Activated CD8-positive, alpha-beta T cell treated with anti-CD3 and anti-CD28 coated beads, Interleukin-2, amount 10 ng/mL, durations not matched to agents 7 days and 5 days (primary cell): ENCODE results near the gene TAF4. TPM values are rescaled to one million over a fixed set of nuclear protein-coding genes. Genes with fewer than 3 reads are reported as not detected.
"Not testable (repeated sequence)": the region's sequence is repeated elsewhere in the genome, so short reads cannot be mapped to it uniquely, and the experiment has no call there.

ENCODE experiments used
- ATAC-seq: fragments of 150-1000 bp; cut with Tn5 transposase; one replicate; pipeline ENCODE4 v1.10.0; 2021; ENCODE audit warnings: moderate library complexity
- CTCF ChIA-PET: fragments of 350-600 bp; sonication (Branson Sonifier 250); formaldehyde crosslinking; loops from one replicate; lab custom pipeline; 2021; ENCODE audit warnings: antibody characterized with exemption; lab: Charles Lee
- POLR2A ChIA-PET: fragments of 350-600 bp; sonication (Branson Sonifier 250); formaldehyde crosslinking; loops from one replicate; lab custom pipeline; 2021; ENCODE audit warnings: antibody characterized with exemption; lab: Charles Lee
- DNase-seq: peaks from one replicate; pipeline ENCODE4 v3.0.0-alpha.2; 2020
- H3K27ac Mint-ChIP-seq: one replicate; pipeline ENCODE4 v1.8.0; 2021; ENCODE audit warnings: mild to moderate bottlenecking, mixed read lengths
- H3K27me3 Mint-ChIP-seq: one replicate; pipeline ENCODE4 v1.8.0; 2021; ENCODE audit warnings: low read depth, mixed read lengths
- H3K36me3 Mint-ChIP-seq: one replicate; pipeline ENCODE4 v1.8.0; 2021; ENCODE audit warnings: low read depth, mixed read lengths
- H3K4me1 Mint-ChIP-seq: one replicate; pipeline ENCODE4 v1.8.0; 2021; ENCODE audit warnings: low read depth, mixed read lengths
- H3K4me3 Mint-ChIP-seq: one replicate; pipeline ENCODE4 v1.8.0; 2021; ENCODE audit warnings: mild to moderate bottlenecking, mixed read lengths
- H3K9me3 Mint-ChIP-seq: one replicate; pipeline ENCODE4 v1.8.0; 2022; ENCODE audit warnings: mixed read lengths; ENCODE audit not compliant: insufficient read depth
- total RNA-seq, 2 experiments: library from RNA; stranded (reverse); gene quantifications; one replicate each; pipeline ENCODE4 v1.2.3, GENCODE V29; 2021

Gene TAF4
- total RNA-seq, 2 experiments from 2014 or later, result 24.0 to 24.1 TPM

DNA sequence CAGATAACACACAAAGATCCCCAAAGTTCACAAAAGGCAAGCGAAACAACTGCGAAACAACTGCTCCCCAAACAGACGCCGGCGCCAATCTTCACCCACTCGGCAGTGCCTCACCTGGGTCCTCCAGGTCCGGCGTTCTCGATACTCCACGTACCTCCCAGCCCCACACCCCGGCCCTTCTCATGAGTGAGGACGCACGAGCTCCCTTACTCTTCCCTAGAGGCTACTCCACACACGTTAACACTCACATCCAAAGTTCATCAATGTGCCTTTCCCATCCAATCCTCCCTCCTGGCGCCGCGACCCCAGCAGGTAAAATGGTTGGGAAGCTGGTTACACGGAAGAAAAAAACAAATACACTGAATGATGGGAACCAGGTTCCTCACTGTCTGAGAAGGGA is 77.0 kb downstream of the TAF4 start:
- Mint-ChIP-seq H3K4me1 (peaks cover 2% of the 10 kb centered on the region), H3K27ac (no peak overlapping the region), H3K9me3 (peaks cover 37% of the 10 kb centered on the region), H3K27me3 (no peaks in the 10 kb centered on the region), H3K4me3 (no peak overlapping the region), H3K36me3 (peaks cover 82% of the 10 kb centered on the region)
- DNase-seq (no peak), ATAC-seq (no peak)
- ChIA-PET POLR2A (no interaction called here), CTCF (no interaction called here)

DNA sequence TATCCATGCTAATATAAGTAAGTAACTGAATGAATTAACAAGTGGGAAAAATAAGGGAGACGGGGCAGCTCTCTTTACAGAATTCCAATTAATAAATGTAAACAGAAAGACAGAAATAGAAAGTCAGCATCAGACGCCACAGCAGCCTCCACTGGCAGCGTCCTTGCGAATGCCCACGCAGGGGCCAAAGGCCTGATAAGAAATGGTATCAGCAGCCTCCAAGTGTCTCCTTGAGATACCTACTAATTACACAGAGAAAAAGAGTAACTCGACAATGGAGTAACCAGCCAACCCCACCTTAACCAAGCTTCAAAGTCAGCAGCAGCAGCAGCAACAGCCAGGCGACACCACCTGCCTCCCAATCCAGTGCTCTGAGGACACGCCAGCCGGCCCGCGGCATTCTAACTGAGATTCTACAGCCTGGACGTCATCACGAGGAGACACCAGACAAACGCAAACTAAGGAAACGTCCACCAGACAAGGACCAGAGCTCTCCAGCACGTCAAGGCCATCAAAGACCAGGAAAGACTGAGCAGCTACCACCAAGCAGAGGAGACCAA is 78.8 kb downstream of the TAF4 start:
- POLR2A ChIA-PET, result no interaction called here
- Mint-ChIP-seq H3K4me3 (no peak overlapping the region), H3K4me1 (peaks cover 7% of the 10 kb centered on the region), H3K9me3 (peaks cover 31% of the 10 kb centered on the region), H3K27me3 (no peaks in the 10 kb centered on the region), H3K36me3 (peaks cover 71% of the 10 kb centered on the region), H3K27ac (no peak overlapping the region)
- ATAC-seq (no peak), DNase-seq (no peak)
- CTCF ChIA-PET, result interaction anchor here (1.0 kb wide), 1 partner anchor 25 kb away, joined by 3 read pairs; no protein-coding TSS in a partner anchor

DNA sequence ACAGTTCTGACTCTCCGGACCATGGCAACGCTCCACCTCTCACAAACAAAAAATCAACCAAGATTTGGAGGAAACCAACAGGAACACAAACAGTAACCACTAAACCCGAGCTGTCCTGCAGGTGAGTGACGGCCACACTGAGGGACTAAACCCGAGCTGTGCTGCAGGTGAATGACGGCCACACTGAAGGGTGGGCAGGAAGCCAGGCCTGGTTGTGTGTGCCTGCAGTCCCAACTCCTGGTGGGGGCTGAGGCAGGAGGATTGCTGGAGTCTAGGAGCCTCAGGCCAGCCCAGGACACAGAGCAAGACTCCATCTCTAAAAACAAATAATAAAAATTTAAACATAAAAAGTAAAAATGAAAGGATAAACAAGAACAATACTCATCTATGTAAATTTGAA is 80.6 kb downstream of the TAF4 start:
- no peak for DNase-seq
- POLR2A ChIA-PET, result no interaction called here
- Mint-ChIP-seq H3K9me3 (peaks cover 32% of the 10 kb centered on the region), H3K36me3 (peaks cover 70% of the 10 kb centered on the region), H3K4me1 (peaks cover 12% of the 10 kb centered on the region), H3K27ac (no peak overlapping the region), H3K27me3 (no peaks in the 10 kb centered on the region), H3K4me3 (no peak overlapping the region)
- CTCF ChIA-PET, result no interaction called here
- no peak for ATAC-seq

DNA sequence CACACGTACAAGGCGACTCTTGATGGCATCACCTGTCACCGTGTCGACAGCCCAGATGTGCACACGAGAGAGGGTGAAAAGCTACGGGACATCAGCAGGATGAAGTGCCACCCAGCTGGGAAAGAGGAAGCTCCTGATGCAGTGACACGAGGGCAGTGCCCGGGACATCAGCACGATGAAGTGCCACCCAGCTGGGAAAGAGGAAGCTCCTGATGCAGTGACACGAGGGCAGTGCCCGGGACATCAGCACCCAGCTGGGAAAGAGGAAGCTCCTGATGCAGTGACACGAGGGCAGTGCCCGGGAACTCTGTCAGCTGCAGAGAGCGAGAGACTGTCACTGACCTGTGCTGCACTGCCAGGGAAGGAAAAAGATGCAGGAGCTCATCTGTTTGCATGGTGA is 81.2 kb downstream of the TAF4 start:
- H3K4me3 Mint-ChIP-seq, DNase-seq, H3K27me3 Mint-ChIP-seq, CTCF ChIA-PET, H3K27ac Mint-ChIP-seq, POLR2A ChIA-PET, ATAC-seq: not testable (repeated sequence)
- H3K9me3 Mint-ChIP-seq, result peaks cover 31% of the 10 kb centered on the region
- H3K36me3 Mint-ChIP-seq, result peaks cover 64% of the 10 kb centered on the region
- peaks cover 12% of the 10 kb centered on the region for H3K4me1 Mint-ChIP-seq

GRCh38 chr20:61983965-61984364 is 81.7 kb downstream of the TAF4 start:
- ChIA-PET POLR2A (no interaction called here), CTCF (no interaction called here)
- ATAC-seq (no peak), DNase-seq (no peak)
- Mint-ChIP-seq H3K4me3 (no peak overlapping the region), H3K4me1 (peaks cover 12% of the 10 kb centered on the region), H3K27me3 (no peaks in the 10 kb centered on the region), H3K27ac (peak overlapping the region; percentile 19), H3K9me3 (peaks cover 31% of the 10 kb centered on the region), H3K36me3 (peaks cover 63% of the 10 kb centered on the region)

GRCh38 chr20:61982951-61983315 is 82.7 kb downstream of the TAF4 start:
- peaks cover 31% of the 10 kb centered on the region for H3K9me3 Mint-ChIP-seq
- peaks cover 56% of the 10 kb centered on the region for H3K36me3 Mint-ChIP-seq
- no peak overlapping the region for H3K27ac Mint-ChIP-seq
- H3K4me3 Mint-ChIP-seq, result no peak overlapping the region
- DNase-seq, result no peak
- peaks cover 12% of the 10 kb centered on the region for H3K4me1 Mint-ChIP-seq
- ChIA-PET POLR2A (no interaction called here), CTCF (no interaction called here)
- H3K27me3 Mint-ChIP-seq, result no peaks in the 10 kb centered on the region
- ATAC-seq, result no peak

GRCh38 chr20:61982191-61982950 is 83.3 kb downstream of the TAF4 start:
- no peaks in the 10 kb centered on the region for H3K27me3 Mint-ChIP-seq
- no peak overlapping the region for H3K4me3 Mint-ChIP-seq
- H3K4me1 Mint-ChIP-seq, result peaks cover 12% of the 10 kb centered on the region
- DNase-seq (no peak), ATAC-seq (no peak)
- peaks cover 26% of the 10 kb centered on the region for H3K9me3 Mint-ChIP-seq
- POLR2A ChIA-PET, result no interaction called here
- CTCF ChIA-PET, result no interaction called here
- H3K27ac Mint-ChIP-seq, result peak overlapping the region; percentile 80
- peaks cover 55% of the 10 kb centered on the region for H3K36me3 Mint-ChIP-seq

- CTCF ChIA-PET, DNase-seq, H3K4me3 Mint-ChIP-seq, POLR2A ChIA-PET, H3K27me3 Mint-ChIP-seq, ATAC-seq: not testable (repeated sequence)
- Mint-ChIP-seq H3K4me1 (peaks cover 10% of the 10 kb centered on the region), H3K9me3 (peaks cover 22% of the 10 kb centered on the region), H3K27ac (peak overlapping the region; percentile 80), H3K36me3 (peaks cover 52% of the 10 kb centered on the region)
Measured at GRCh38 chr20:61981691-61982090, 84.0 kb downstream of the TAF4 start.

- POLR2A ChIA-PET, result no interaction called here
- H3K9me3 Mint-ChIP-seq, result peaks cover 19% of the 10 kb centered on the region
- peaks cover 10% of the 10 kb centered on the region for H3K4me1 Mint-ChIP-seq
- ATAC-seq (no peak), DNase-seq (no peak)
- H3K36me3 Mint-ChIP-seq, result peaks cover 49% of the 10 kb centered on the region
- H3K4me3 Mint-ChIP-seq, result no peak overlapping the region
- H3K27me3 Mint-ChIP-seq, result no peaks in the 10 kb centered on the region
- CTCF ChIA-PET, result no interaction called here
- peak overlapping the region; percentile 75 for H3K27ac Mint-ChIP-seq
Measured at GRCh38 chr20:61980647-61981583, 84.8 kb downstream of the TAF4 start.

GRCh38 chr20:61979701-61980635 is 85.7 kb downstream of the TAF4 start:
- peaks cover 44% of the 10 kb centered on the region for H3K36me3 Mint-ChIP-seq
- no peak overlapping the region for H3K27ac Mint-ChIP-seq
- H3K4me1 Mint-ChIP-seq, result peaks cover 10% of the 10 kb centered on the region
- DNase-seq, result no peak
- ChIA-PET CTCF (no interaction called here), POLR2A (no interaction called here)
- no peaks in the 10 kb centered on the region for H3K27me3 Mint-ChIP-seq
- H3K9me3 Mint-ChIP-seq, result peaks cover 19% of the 10 kb centered on the region
- no peak overlapping the region for H3K4me3 Mint-ChIP-seq
- no peak for ATAC-seq

- CTCF ChIA-PET, result no interaction called here
- DNase-seq, result no peak
- H3K9me3 Mint-ChIP-seq, result peaks cover 17% of the 10 kb centered on the region
- no peak for ATAC-seq
- no peak overlapping the region for H3K4me3 Mint-ChIP-seq
- H3K4me1 Mint-ChIP-seq, result peaks cover 10% of the 10 kb centered on the region
- no peak overlapping the region for H3K27ac Mint-ChIP-seq
- peaks cover 44% of the 10 kb centered on the region for H3K36me3 Mint-ChIP-seq
- H3K27me3 Mint-ChIP-seq, result no peaks in the 10 kb centered on the region
- POLR2A ChIA-PET, result no interaction called here
Measured at GRCh38 chr20:61979090-61979489, 86.6 kb downstream of the TAF4 start.
